Keratinocyte (primary cell): ENCODE results near the gene WDCP. TPM values are rescaled to one million over a fixed set of nuclear protein-coding genes. Genes with fewer than 3 reads are reported as not detected.
"Not testable (repeated sequence)": the region's sequence is repeated elsewhere in the genome, so short reads cannot be mapped to it uniquely, and the experiment has no call there.

Experiments used
- DNase-seq: peaks from one replicate; pipeline ENCODE4 v3.0.0-alpha.2; 2011; ENCODE audit warnings: low read depth, missing footprints, low spot score
- FAIRE-seq: peaks from 2 replicates; lab custom pipeline; 2011; peaks lifted over from hg19 to GRCh38; lab: Jason Lieb, UNC
- H2AFZ ChIP-seq: 2 replicates; pipeline ENCODE4 v1.6.0; 2012; ENCODE audit warnings: low read length, control low read depth, inconsistent platforms; ENCODE audit not compliant: control insufficient read depth
- H3K27ac ChIP-seq: 2 replicates; pipeline ENCODE4 v1.5.1; 2011; ENCODE audit warnings: low read length; ENCODE audit not compliant: control insufficient read depth, insufficient read depth
- H3K27me3 ChIP-seq: 3 replicates; pipeline ENCODE4 v1.6.0; 2011; ENCODE audit warnings: low read length; ENCODE audit not compliant: control insufficient read depth, insufficient read depth; ENCODE audit errors: extremely low read depth
- H3K36me3 ChIP-seq, 2 experiments: 2 replicates in 1 of 2; 3 replicates in 1 of 2; pipeline ENCODE4 v1.5.1; 2011; ENCODE audit warnings: low read length in 2 of 2, mild to moderate bottlenecking in 1 of 2; ENCODE audit not compliant: control insufficient read depth in 2 of 2, insufficient read depth in 2 of 2; ENCODE audit errors: extremely low read depth in 1 of 2
- H3K4me1 ChIP-seq: 3 replicates; pipeline ENCODE4 v1.5.1; 2011; ENCODE audit warnings: low read length; ENCODE audit not compliant: control insufficient read depth, insufficient read depth; ENCODE audit errors: extremely low read depth
- H3K4me2 ChIP-seq: 3 replicates; pipeline ENCODE4 v1.6.0; 2011; ENCODE audit warnings: low read depth, low read length; ENCODE audit not compliant: control insufficient read depth, insufficient read depth; ENCODE audit errors: extremely low read depth
- H3K4me3 ChIP-seq, 3 experiments: fragments of 200-600 bp in 1 of 3; sonication (generic) in 1 of 3; 2 replicates in 2 of 3; 3 replicates in 1 of 3; pipeline ENCODE4 v1.5.1; 2011 to 2016; ENCODE audit warnings: low read length in 3 of 3, mild to moderate bottlenecking in 3 of 3, control low read depth in 2 of 3, inconsistent platforms in 1 of 3, low read depth in 1 of 3, mixed read lengths in 1 of 3, mixed run types in 1 of 3, moderate library complexity in 1 of 3; ENCODE audit not compliant: control insufficient read depth in 2 of 3, insufficient read depth in 2 of 3; ENCODE audit errors: extremely low read depth in 1 of 3
- H3K79me2 ChIP-seq: 2 replicates; pipeline ENCODE4 v1.6.0; 2012; ENCODE audit warnings: low read length; ENCODE audit not compliant: control insufficient read depth, insufficient read depth
- H3K9ac ChIP-seq: 3 replicates; pipeline ENCODE4 v1.6.0; 2011; ENCODE audit warnings: low read length; ENCODE audit not compliant: control insufficient read depth, insufficient read depth; ENCODE audit errors: extremely low read depth
- H3K9me1 ChIP-seq: 3 replicates; pipeline ENCODE4 v1.6.0; 2011; ENCODE audit warnings: low read length; ENCODE audit not compliant: control insufficient read depth, insufficient read depth; ENCODE audit errors: extremely low read depth
- H3K9me3 ChIP-seq: 2 replicates; pipeline ENCODE4 v1.5.1; 2012; ENCODE audit warnings: low read depth, low read length; ENCODE audit not compliant: control insufficient read depth
- H4K20me1 ChIP-seq: 3 replicates; pipeline ENCODE4 v1.6.0; 2011; ENCODE audit warnings: low read length; ENCODE audit not compliant: control insufficient read depth, insufficient read depth; ENCODE audit errors: extremely low read depth
- EZH2 ChIP-seq: IDR thresholded peaks from one replicate; pipeline ENCODE4 v1.6.1; 2012; ENCODE audit warnings: inconsistent platforms, mild to moderate bottlenecking, low read length, moderate library complexity
- dilution Hi-C: fragments of 300-500 bp; cut with MboI; formaldehyde crosslinking; loops from one replicate; pipeline ENCODE4 v1.7.0; 2020; ENCODE audit warnings: low sequenced_read_pairs; ENCODE audit not compliant: extremely low pct_ligation_motif_present
- polyA plus RNA-seq, 5 experiments: library from polyadenylated mRNA; depleted of rRNA in 3 of 5; stranded (reverse) in 3 of 5; stranded (forward) in 1 of 5; unstranded in 1 of 5; fragments of >200 nt; gene quantifications; 1 replicate in 1 of 5; 2 replicates in 3 of 5; 3 replicates in 1 of 5; pipeline versions ENCODE4 v1.2.1 to v1.2.3, GENCODE V29; 2011 to 2012; ENCODE audit warnings: missing spikeins in 2 of 5, low read depth in 1 of 5, low replicate concordance in 1 of 5
- TF ChIP-seq, protein P1 (sequence below), 3 experiments: IDR thresholded peaks in 1 of 3; conservative IDR thresholded peaks in 1 of 3; optimal IDR thresholded peaks in 1 of 3; 2 replicates in 2 of 3; 3 replicates in 1 of 3; pipeline versions ENCODE3 to v1.5.1; 2011; ENCODE audit warnings: low read length in 3 of 3, mild to moderate bottlenecking in 3 of 3, moderate library complexity in 2 of 3, control low read depth in 1 of 3, inconsistent platforms in 1 of 3; ENCODE audit not compliant: insufficient read depth in 2 of 3; ENCODE audit errors: extremely low read depth in 1 of 3

The WDCP gene
- polyA plus RNA-seq, 1 donor (not counting 4 experiments of a cell fraction or from before 2014, with no cell fraction given) = 11.0 TPM

- FAIRE-seq = peak; percentile 51
- no peak overlapping the region for H3K9ac ChIP-seq
- no peak overlapping the region for H3K27ac ChIP-seq
These were observed 31.4 kb downstream of the WDCP start for GRCh38 chr2:24015562-24016375.

DNA sequence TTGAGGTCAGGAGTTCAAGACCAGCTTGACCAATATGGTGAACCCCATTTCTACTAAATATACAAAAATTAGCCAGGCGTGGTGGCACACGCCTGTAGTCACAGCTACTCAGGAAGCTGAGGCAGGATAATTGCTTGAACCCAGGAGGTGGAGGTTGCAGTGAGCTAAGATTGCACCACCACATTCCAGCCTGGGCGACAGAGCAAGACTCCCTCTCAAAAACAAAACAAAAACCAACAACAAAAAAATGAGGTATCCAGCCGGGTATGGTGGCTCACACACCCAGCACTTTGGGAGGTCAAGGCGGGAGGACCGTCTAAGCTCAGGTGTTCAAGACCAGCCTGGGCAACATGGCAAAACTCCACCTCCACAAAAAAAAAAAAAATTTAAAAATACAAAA is 32.3 kb downstream of the WDCP start:
- H3K9me1 ChIP-seq, H4K20me1 ChIP-seq, H3K9ac ChIP-seq, H3K36me3 ChIP-seq, H2AFZ ChIP-seq, dilution Hi-C loops, DNase-seq, H3K4me1 ChIP-seq, H3K9me3 ChIP-seq, H3K4me3 ChIP-seq, FAIRE-seq, H3K79me2 ChIP-seq, H3K4me2 ChIP-seq, H3K27ac ChIP-seq: not testable (repeated sequence)
- H3K27me3 ChIP-seq = peaks cover 23% of the 10 kb centered on the region

More at GRCh38 chr2:24015562-24016375, 31.4 kb downstream of the WDCP start:
- H3K9me3 ChIP-seq = no peaks in the 10 kb centered on the region
- H3K27me3 ChIP-seq = peaks cover 15% of the 10 kb centered on the region
- no peaks in the 10 kb centered on the region for H3K36me3 ChIP-seq
- H3K79me2 ChIP-seq = no peaks in the 10 kb centered on the region
- H2AFZ ChIP-seq = no peak overlapping the region
- TF ChIP-seq, protein P1, sequence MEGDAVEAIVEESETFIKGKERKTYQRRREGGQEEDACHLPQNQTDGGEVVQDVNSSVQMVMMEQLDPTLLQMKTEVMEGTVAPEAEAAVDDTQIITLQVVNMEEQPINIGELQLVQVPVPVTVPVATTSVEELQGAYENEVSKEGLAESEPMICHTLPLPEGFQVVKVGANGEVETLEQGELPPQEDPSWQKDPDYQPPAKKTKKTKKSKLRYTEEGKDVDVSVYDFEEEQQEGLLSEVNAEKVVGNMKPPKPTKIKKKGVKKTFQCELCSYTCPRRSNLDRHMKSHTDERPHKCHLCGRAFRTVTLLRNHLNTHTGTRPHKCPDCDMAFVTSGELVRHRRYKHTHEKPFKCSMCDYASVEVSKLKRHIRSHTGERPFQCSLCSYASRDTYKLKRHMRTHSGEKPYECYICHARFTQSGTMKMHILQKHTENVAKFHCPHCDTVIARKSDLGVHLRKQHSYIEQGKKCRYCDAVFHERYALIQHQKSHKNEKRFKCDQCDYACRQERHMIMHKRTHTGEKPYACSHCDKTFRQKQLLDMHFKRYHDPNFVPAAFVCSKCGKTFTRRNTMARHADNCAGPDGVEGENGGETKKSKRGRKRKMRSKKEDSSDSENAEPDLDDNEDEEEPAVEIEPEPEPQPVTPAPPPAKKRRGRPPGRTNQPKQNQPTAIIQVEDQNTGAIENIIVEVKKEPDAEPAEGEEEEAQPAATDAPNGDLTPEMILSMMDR (optimal IDR thresholded peaks at IDR 0.05 in 1 of 3, IDR thresholded peaks at IDR 0.05 in 1 of 3, conservative IDR thresholded peaks at IDR 0.05 in 1 of 3; ENCODE audit: extremely low read depth in 1 of 3, insufficient read depth in 2 of 3, low read length in 3 of 3) = no peak
- no peak for TF ChIP-seq EZH2
- DNase-seq = no peak
- dilution Hi-C loops = no loop called here
- H4K20me1 ChIP-seq = no peaks in the 10 kb centered on the region
- H3K4me3 ChIP-seq = no peak overlapping the region
- no peaks in the 10 kb centered on the region for H3K9me1 ChIP-seq
- H3K4me1 ChIP-seq = peaks cover 9% of the 10 kb centered on the region
- no peak overlapping the region for H3K4me2 ChIP-seq
